Ascending aorta (tissue), 2 donors: ENCODE measurements around the gene FAR1. TPM values are rescaled to one million over a fixed set of nuclear protein-coding genes. Genes with fewer than 3 reads are reported as not detected.

Experiments
- DNase-seq, 2 donors: peaks; one replicate each; pipeline ENCODE4 v3.0.0-alpha.2; 2019; ENCODE audit warnings: low spot score in 2 of 2
- H3K27ac ChIP-seq, 2 donors: fragments of 200-600 bp; sonication (generic); one replicate each; pipeline ENCODE4 v1.5.1; 2016 to 2017; ENCODE audit warnings: mild to moderate bottlenecking in 1 of 2
- H3K27me3 ChIP-seq: fragments of 200-600 bp; sonication (generic); one replicate; pipeline ENCODE4 v1.5.1; 2017
- H3K36me3 ChIP-seq, 2 donors: fragments of 200-600 bp; sonication (generic); one replicate each; pipeline ENCODE4 v1.5.1; 2016
- H3K4me1 ChIP-seq, 2 donors: fragments of 200-600 bp; sonication (generic); one replicate each; pipeline ENCODE4 v1.5.1; 2016 to 2017; ENCODE audit warnings: mild to moderate bottlenecking in 1 of 2
- H3K4me3 ChIP-seq, 2 donors: fragments of 200-600 bp; sonication (generic); one replicate each; pipeline ENCODE4 v1.5.1; 2016 to 2017; ENCODE audit warnings: mild to moderate bottlenecking in 1 of 2
- H3K9me3 ChIP-seq, 2 donors: fragments of 200-600 bp; sonication (generic); one replicate each; pipeline ENCODE4 v1.5.1; 2016
- intact Hi-C: fragments of 100-400 bp; cut with DNase I; formaldehyde crosslinking; loops from one replicate; pipeline ENCODE4 v1.15.1; 2023
- total RNA-seq: library from RNA; depleted of rRNA; stranded (reverse); fragments of >200 nt; gene quantifications from one replicate; pipeline ENCODE4 v1.1.0, GENCODE V29; 2016
- TF ChIP-seq, protein P1 (sequence below), 3 experiments: fragments of 200-600 bp in 2 of 3; fragments of 450-650 bp in 1 of 3; sonication (generic) in 2 of 3; IDR thresholded peaks; one replicate each; pipeline ENCODE4 v1.5.1; 2016 to 2019; ENCODE audit warnings: antibody characterized with exemption in 3 of 3, mild to moderate bottlenecking in 1 of 3, moderate library complexity in 1 of 3

Gene FAR1
- total RNA-seq, 1 donor from 2014 or later: 66.0 TPM

DNA sequence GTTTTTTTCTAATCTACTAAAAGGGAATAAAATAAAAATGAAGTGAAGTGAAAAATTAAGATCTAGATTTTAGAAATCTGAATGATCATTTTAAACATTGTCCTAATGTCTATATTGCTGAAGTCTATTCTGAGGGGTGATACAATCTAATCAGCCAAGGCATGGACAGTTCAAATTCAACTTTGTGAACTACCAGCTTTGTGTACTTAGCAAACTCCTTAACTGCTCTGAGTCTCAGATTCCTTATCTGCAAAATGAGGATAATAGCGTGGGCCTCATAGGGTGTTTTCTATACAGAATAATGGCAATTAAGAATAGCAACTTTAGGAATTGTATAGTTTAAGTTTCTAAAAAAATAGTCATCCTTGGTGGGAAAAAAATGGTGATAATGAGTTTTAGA lies 31.4 kb downstream of the FAR1 start:
- Histone ChIP-seq H3K27ac (no peak overlapping the region), H3K4me1 (no peaks in the 10 kb centered on the region), H3K4me3 (no peak overlapping the region), H3K27me3 (no peaks in the 10 kb centered on the region), H3K9me3 (no peaks in the 10 kb centered on the region), H3K36me3 (peaks cover 14 to 33% of the 10 kb centered on the region in 2 donors)
- intact Hi-C loops: no loop called here
- DNase-seq: no peak
- TF ChIP-seq, protein P1, sequence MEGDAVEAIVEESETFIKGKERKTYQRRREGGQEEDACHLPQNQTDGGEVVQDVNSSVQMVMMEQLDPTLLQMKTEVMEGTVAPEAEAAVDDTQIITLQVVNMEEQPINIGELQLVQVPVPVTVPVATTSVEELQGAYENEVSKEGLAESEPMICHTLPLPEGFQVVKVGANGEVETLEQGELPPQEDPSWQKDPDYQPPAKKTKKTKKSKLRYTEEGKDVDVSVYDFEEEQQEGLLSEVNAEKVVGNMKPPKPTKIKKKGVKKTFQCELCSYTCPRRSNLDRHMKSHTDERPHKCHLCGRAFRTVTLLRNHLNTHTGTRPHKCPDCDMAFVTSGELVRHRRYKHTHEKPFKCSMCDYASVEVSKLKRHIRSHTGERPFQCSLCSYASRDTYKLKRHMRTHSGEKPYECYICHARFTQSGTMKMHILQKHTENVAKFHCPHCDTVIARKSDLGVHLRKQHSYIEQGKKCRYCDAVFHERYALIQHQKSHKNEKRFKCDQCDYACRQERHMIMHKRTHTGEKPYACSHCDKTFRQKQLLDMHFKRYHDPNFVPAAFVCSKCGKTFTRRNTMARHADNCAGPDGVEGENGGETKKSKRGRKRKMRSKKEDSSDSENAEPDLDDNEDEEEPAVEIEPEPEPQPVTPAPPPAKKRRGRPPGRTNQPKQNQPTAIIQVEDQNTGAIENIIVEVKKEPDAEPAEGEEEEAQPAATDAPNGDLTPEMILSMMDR (IDR thresholded peaks at IDR 0.05): no peak

- H3K27ac ChIP-seq: no peak overlapping the region
- H3K4me3 ChIP-seq: no peak overlapping the region
- DNase-seq: no peak
- H3K27me3 ChIP-seq: no peaks in the 10 kb centered on the region
- TF ChIP-seq, protein P1 (IDR thresholded peaks at IDR 0.05): no peak
- H3K4me1 ChIP-seq: no peaks in the 10 kb centered on the region
- intact Hi-C loops: no loop called here
- no peaks in the 10 kb centered on the region for H3K9me3 ChIP-seq
- peaks cover 7 to 24% of the 10 kb centered on the region in 2 donors for H3K36me3 ChIP-seq
These were observed 33.0 kb downstream of the FAR1 start for GRCh38 chr11:13701506-13701905.

GRCh38 chr11:13702071-13702470 lies 33.6 kb downstream of the FAR1 start:
- Histone ChIP-seq H3K27ac (no peak overlapping the region), H3K9me3 (no peaks in the 10 kb centered on the region), H3K4me1 (no peaks in the 10 kb centered on the region), H3K27me3 (no peaks in the 10 kb centered on the region), H3K36me3 (peaks cover 7 to 21% of the 10 kb centered on the region in 2 donors), H3K4me3 (no peak overlapping the region)
- TF ChIP-seq, protein P1 (IDR thresholded peaks at IDR 0.05): no peak
- no peak for DNase-seq
- intact Hi-C loops: no loop called here

DNA sequence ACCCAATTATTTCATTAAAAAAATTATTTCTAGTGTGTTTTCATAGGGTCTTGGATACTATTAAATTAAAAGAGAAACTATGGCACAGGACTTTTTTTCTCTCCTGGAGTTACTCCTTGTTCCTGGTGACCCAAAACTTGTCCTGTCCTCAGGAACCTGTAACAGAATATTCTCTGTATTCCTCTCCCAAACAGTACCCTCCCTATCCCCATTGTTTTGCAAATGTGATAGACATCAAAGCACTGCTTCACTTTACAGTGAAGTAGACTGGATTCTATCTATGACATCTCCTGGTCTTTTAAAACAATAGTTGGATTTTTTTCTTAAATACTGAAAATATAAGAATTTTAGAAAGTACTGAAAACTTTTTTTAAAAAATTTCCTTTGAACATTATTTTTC lies 37.2 kb downstream of the FAR1 start:
- Histone ChIP-seq H3K4me3 (no peak overlapping the region), H3K9me3 (no peaks in the 10 kb centered on the region), H3K27me3 (no peaks in the 10 kb centered on the region), H3K4me1 (no peaks in the 10 kb centered on the region), H3K27ac (no peak overlapping the region), H3K36me3 (peaks cover 11 to 38% of the 10 kb centered on the region in 2 donors)
- no peak for DNase-seq
- TF ChIP-seq, protein P1 (IDR thresholded peaks at IDR 0.05): no peak
- intact Hi-C loops: no loop called here

GRCh38 chr11:13713982-13714381 lies 45.5 kb downstream of the FAR1 start:
- no peaks in the 10 kb centered on the region for H3K27me3 ChIP-seq
- H3K4me3 ChIP-seq: no peak overlapping the region
- TF ChIP-seq, protein P1 (IDR thresholded peaks at IDR 0.05): no peak
- H3K9me3 ChIP-seq: no peaks in the 10 kb centered on the region
- no peak for DNase-seq
- peaks cover 9 to 47% of the 10 kb centered on the region in 2 donors for H3K36me3 ChIP-seq
- intact Hi-C loops: no loop called here
- no peaks in the 10 kb centered on the region for H3K4me1 ChIP-seq
- no peak overlapping the region for H3K27ac ChIP-seq

GRCh38 chr11:13717331-13717730 lies 48.9 kb downstream of the FAR1 start:
- Histone ChIP-seq H3K4me1 (no peaks in the 10 kb centered on the region), H3K9me3 (no peaks in the 10 kb centered on the region), H3K27ac (no peak overlapping the region), H3K36me3 (peaks cover 9 to 45% of the 10 kb centered on the region in 2 donors), H3K4me3 (no peak overlapping the region), H3K27me3 (no peaks in the 10 kb centered on the region)
- TF ChIP-seq, protein P1 (IDR thresholded peaks at IDR 0.05): no peak
- no peak for DNase-seq
- intact Hi-C loops: no loop called here
